OCI-LY3 (cell line): ENCODE results near the gene KCNH2.

Source experiments
- CTCF ChIP-seq: fragments of 200-600, 300-600 bp; sonication (generic); IDR thresholded peaks from 2 replicates; pipeline ENCODE4 v1.5.1; 2014; ENCODE audit warnings: antibody characterized with exemption, low read length, low read depth
- EZH2phosphoT487 ChIP-seq: fragments of 200-600 bp; shearing (Covaris generic); IDR thresholded peaks from 2 replicates; pipeline ENCODE4 v1.6.1; 2018; ENCODE audit warnings: antibody characterized with exemption, mixed run types, low read depth

GRCh38 chr7:151013733-151014497 is 35.8 kb upstream of the KCNH2 start:
- no peak for TF ChIP-seq CTCF
- no peak for TF ChIP-seq EZH2phosphoT487
